Sigmoid colon (tissue), 3 donors: ENCODE measurements around the gene WDR37.

Experiments used
- CTCF ChIP-seq, 4 experiments: fragments of 450-650 bp in 3 of 4; fragments of 200-600 bp in 1 of 4; IDR thresholded peaks; one replicate each; pipeline ENCODE4 v1.5.1; 2016 to 2019; ENCODE audit warnings: antibody characterized with exemption in 4 of 4, mild to moderate bottlenecking in 3 of 4, moderate library complexity in 2 of 4
- POLR2A ChIP-seq, 2 donors: fragments of 450-650 bp; IDR thresholded peaks; one replicate each; pipeline ENCODE4 v1.6.1; 2016; ENCODE audit warnings: antibody characterized with exemption in 2 of 2, mild to moderate bottlenecking in 2 of 2, moderate library complexity in 2 of 2

GRCh38 chr10:1064964-1065247 lies 8.7 kb downstream of the WDR37 start:
- TF ChIP-seq CTCF (IDR thresholded peaks at IDR 0.05) (no peak), POLR2A (IDR thresholded peaks at IDR 0.05) (no peak)
